K562 (cell line): ENCODE measurements around the gene COL4A1.

Source experiments
- CREB1 ChIP-seq, 2 experiments: sonication (generic) in 1 of 2; formaldehyde crosslinking in 1 of 2; IDR thresholded peaks; 2 replicates each; pipeline versions ENCODE4 v1.6.1 to v1.8.0; 2012 to 2022; ENCODE audit warnings: inconsistent platforms in 1 of 2, mild to moderate bottlenecking in 1 of 2, missing genetic modification reagents in 1 of 2, moderate library complexity in 1 of 2
- DPF2 ChIP-seq: fragments of 450-650 bp; IDR thresholded peaks from 2 replicates; pipeline ENCODE4 v1.6.1; 2016
- ETV6 ChIP-seq, 3 experiments: fragments of 150-350 bp in 1 of 3; sonication (generic) in 1 of 3; formaldehyde crosslinking in 1 of 3; IDR thresholded peaks; 2 replicates each; pipeline versions ENCODE4 v1.6.1 to v1.8.0; 2014 to 2022; ENCODE audit warnings: borderline replicate concordance in 2 of 3, low read depth in 2 of 3, antibody characterized with exemption in 1 of 3, low read length in 1 of 3, mild to moderate bottlenecking in 1 of 3, missing genetic modification reagents in 1 of 3
- MCM2 ChIP-seq: fragments of 450-650 bp; IDR thresholded peaks from 2 replicates; pipeline ENCODE4 v1.6.1; 2017; ENCODE audit warnings: low read depth, mild to moderate bottlenecking
- NCOA2 ChIP-seq, 2 experiments: fragments of 450-650 bp; IDR thresholded peaks; 2 replicates each; pipeline ENCODE4 v1.6.1; 2018; ENCODE audit warnings: mild to moderate bottlenecking in 2 of 2, moderate library complexity in 1 of 2; ENCODE audit not compliant: partially characterized antibody in 2 of 2
- POLR2AphosphoS2 ChIP-seq: IDR thresholded peaks from 2 replicates; pipeline ENCODE4 v1.6.1; 2012; ENCODE audit warnings: low read length, improper control_type of control experiment
- SIN3B ChIP-seq: fragments of 450-650 bp; IDR thresholded peaks from 2 replicates; pipeline ENCODE4 v1.6.1; 2017; ENCODE audit warnings: low read depth, mild to moderate bottlenecking, moderate library complexity
- TCF7 ChIP-seq: sonication (generic); IDR thresholded peaks from 2 replicates; pipeline ENCODE4 v1.6.1; 2016; ENCODE audit warnings: antibody characterized with exemption, borderline replicate concordance
- ZNF644 ChIP-seq: fragments of 200-800 bp; sonication (Bioruptor generic); IDR thresholded peaks from 2 replicates; pipeline ENCODE4 v1.6.1; 2016; ENCODE audit warnings: low read depth, missing genetic modification characterization, missing compliant biosample characterization

DNA sequence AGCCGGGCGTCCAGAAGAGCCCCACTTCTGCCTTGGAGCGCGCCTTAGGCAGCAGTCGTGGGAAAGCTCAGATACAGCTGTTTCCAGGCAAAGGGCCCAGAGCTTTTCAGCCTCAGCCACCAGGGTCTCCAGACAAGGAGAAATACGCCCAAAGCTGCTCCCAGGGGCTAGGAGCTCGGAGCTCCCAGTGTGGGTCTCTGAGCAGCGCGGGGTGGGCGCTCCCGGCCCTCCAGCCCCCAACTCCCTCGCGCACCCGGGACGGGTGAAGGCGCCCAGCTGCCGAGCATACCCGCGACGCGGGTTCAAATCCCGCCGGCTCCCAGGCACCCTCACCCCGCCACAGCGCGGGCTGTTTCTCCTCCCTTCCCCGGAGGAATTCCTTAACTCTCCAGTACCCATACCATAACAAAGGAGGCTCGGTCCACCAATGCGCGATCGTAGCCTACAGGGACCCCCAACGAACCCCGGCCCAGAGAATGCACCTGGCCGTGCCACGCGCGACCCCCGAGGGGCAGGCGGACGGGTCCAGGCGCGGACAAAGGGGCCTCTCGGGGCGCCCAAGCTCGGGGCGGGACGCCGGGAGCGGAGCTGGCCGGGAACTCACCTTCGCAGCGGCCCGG lies 507 bp downstream of the COL4A1 start:
- no peak for TF ChIP-seq POLR2AphosphoS2
- TF ChIP-seq ETV6 (IDR thresholded peaks at IDR 0.05; ENCODE audit: borderline replicate concordance in 1 of 2, low read depth in 2 of 2, low read length in 1 of 2) = no peak
- no peak for TF ChIP-seq ETV6 (CRISPR knock-in tag; IDR thresholded peaks at IDR 0.05; ENCODE audit: borderline replicate concordance)
- no peak for TF ChIP-seq SIN3B
- TF ChIP-seq DPF2 = no peak
- TF ChIP-seq ZNF644 (tag) = no peak
- no peak for TF ChIP-seq TCF7
- no peak for TF ChIP-seq MCM2
- TF ChIP-seq NCOA2 (IDR thresholded peaks at IDR 0.05; ENCODE audit: partially characterized antibody in 2 of 2) = no peak
- no peak for TF ChIP-seq CREB1 (IDR thresholded peaks at IDR 0.05)
- TF ChIP-seq CREB1 (CRISPR knock-in tag; IDR thresholded peaks at IDR 0.05) = no peak
